ENCODE results near the gene L3MBTL1. TPM values are rescaled to one million over a fixed set of nuclear protein-coding genes. Genes with fewer than 3 reads are reported as not detected.

Gene L3MBTL1
- polyA plus RNA-seq, 1 donor (not counting 4 experiments of a cell fraction or from before 2014, with no cell fraction given), result 5.0 TPM

- DNase-seq (ENCODE audit: low read depth, low spot score) (no peak), FAIRE-seq (no peak)
- Histone ChIP-seq H3K9ac (ENCODE audit: control insufficient read depth, extremely low read depth, insufficient read depth, low read length) (no peak overlapping the region), H3K4me2 (ENCODE audit: control insufficient read depth, extremely low read depth, insufficient read depth, low read depth, low read length) (no peak overlapping the region), H2AFZ (ENCODE audit: control insufficient read depth, low read length) (no peak overlapping the region), H3K27ac (ENCODE audit: control insufficient read depth, insufficient read depth, low read length) (no peak overlapping the region), H3K36me3 (ENCODE audit: control insufficient read depth in 2 of 2, extremely low read depth in 1 of 2, insufficient read depth in 2 of 2, low read length in 2 of 2) (peaks cover 18 to 41% of the 10 kb centered on the region in 2 experiments), H3K9me3 (ENCODE audit: control insufficient read depth, low read depth, low read length) (no peaks in the 10 kb centered on the region), H3K4me1 (ENCODE audit: control insufficient read depth, extremely low read depth, insufficient read depth, low read length) (peaks cover 4% of the 10 kb centered on the region), H3K9me1 (ENCODE audit: control insufficient read depth, extremely low read depth, insufficient read depth, low read length) (peaks cover 6% of the 10 kb centered on the region), H3K27me3 (ENCODE audit: control insufficient read depth, extremely low read depth, insufficient read depth, low read length) (no peaks in the 10 kb centered on the region), H3K79me2 (ENCODE audit: control insufficient read depth, insufficient read depth, low read length) (peaks cover 41% of the 10 kb centered on the region), H4K20me1 (ENCODE audit: control insufficient read depth, extremely low read depth, insufficient read depth, low read length) (peaks cover 17% of the 10 kb centered on the region), H3K4me3 (ENCODE audit: control insufficient read depth in 2 of 3, extremely low read depth in 1 of 3, insufficient read depth in 2 of 3, low read depth in 1 of 3, low read length in 3 of 3) (no peak overlapping the region)
- dilution Hi-C loops (cut with MboI; ENCODE audit: extremely low pct_ligation_motif_present, low sequenced_read_pairs), result no loop called here
- TF ChIP-seq CTCF (optimal IDR thresholded peaks at IDR 0.05 in 1 of 3, IDR thresholded peaks at IDR 0.05 in 1 of 3, conservative IDR thresholded peaks at IDR 0.05 in 1 of 3; ENCODE audit: extremely low read depth in 1 of 3, insufficient read depth in 2 of 3, low read length in 3 of 3), result no peak
- no peak for TF ChIP-seq EZH2 (IDR thresholded peaks at IDR 0.05; ENCODE audit: low read length)
Measured at GRCh38 chr20:43464219-43464790, 43.2 kb upstream of the L3MBTL1 start.

GRCh38 chr20:43465625-43465943 lies 41.9 kb upstream of the L3MBTL1 start:
- Histone ChIP-seq H3K27ac (ENCODE audit: control insufficient read depth, insufficient read depth, low read length) (no peak overlapping the region), H3K4me2 (ENCODE audit: control insufficient read depth, extremely low read depth, insufficient read depth, low read depth, low read length) (no peak overlapping the region), H4K20me1 (ENCODE audit: control insufficient read depth, extremely low read depth, insufficient read depth, low read length) (peaks cover 13% of the 10 kb centered on the region), H3K9me1 (ENCODE audit: control insufficient read depth, extremely low read depth, insufficient read depth, low read length) (peaks cover 6% of the 10 kb centered on the region), H2AFZ (ENCODE audit: control insufficient read depth, low read length) (no peak overlapping the region), H3K9me3 (ENCODE audit: control insufficient read depth, low read depth, low read length) (no peaks in the 10 kb centered on the region), H3K27me3 (ENCODE audit: control insufficient read depth, extremely low read depth, insufficient read depth, low read length) (no peaks in the 10 kb centered on the region), H3K4me1 (ENCODE audit: control insufficient read depth, extremely low read depth, insufficient read depth, low read length) (no peaks in the 10 kb centered on the region), H3K4me3 (ENCODE audit: control insufficient read depth in 2 of 3, extremely low read depth in 1 of 3, insufficient read depth in 2 of 3, low read depth in 1 of 3, low read length in 3 of 3) (no peak overlapping the region), H3K9ac (ENCODE audit: control insufficient read depth, extremely low read depth, insufficient read depth, low read length) (no peak overlapping the region), H3K36me3 (ENCODE audit: control insufficient read depth in 2 of 2, extremely low read depth in 1 of 2, insufficient read depth in 2 of 2, low read length in 2 of 2) (peaks cover 14 to 30% of the 10 kb centered on the region in 2 experiments), H3K79me2 (ENCODE audit: control insufficient read depth, insufficient read depth, low read length) (peaks cover 28% of the 10 kb centered on the region)
- DNase-seq (ENCODE audit: low read depth, low spot score) (no peak), FAIRE-seq (no peak)
- TF ChIP-seq CTCF (optimal IDR thresholded peaks at IDR 0.05 in 1 of 3, IDR thresholded peaks at IDR 0.05 in 1 of 3, conservative IDR thresholded peaks at IDR 0.05 in 1 of 3; ENCODE audit: extremely low read depth in 1 of 3, insufficient read depth in 2 of 3, low read length in 3 of 3) (no peak), EZH2 (IDR thresholded peaks at IDR 0.05; ENCODE audit: low read length) (no peak)
- dilution Hi-C loops (cut with MboI; ENCODE audit: extremely low pct_ligation_motif_present, low sequenced_read_pairs), result no loop called here

All from keratinocyte (primary cell).